Endometrial microvascular endothelial cells (primary cell): ENCODE data around the gene TRDN. TPM values are rescaled to one million over a fixed set of nuclear protein-coding genes. Genes with fewer than 3 reads are reported as not detected.

Experiments
- in situ Hi-C: cut with HindIII; loops from 2 replicates; pipeline ENCODE4 v1.10.0; 2017; ENCODE audit warnings: low sequenced_read_pairs, low pct_unique_long_range_greater_than_20kb; ENCODE audit errors: inconsistent ontology term
- total RNA-seq: library from RNA; depleted of rRNA; stranded (reverse); fragments of >200 nt; gene quantifications from one replicate; pipeline ENCODE4 v1.2.3, GENCODE V29; 2015; ENCODE audit errors: inconsistent ontology term

TRDN gene
- total RNA-seq, 1 donor from 2014 or later, result not detected

- in situ Hi-C loops, result no loop called here
Observed at GRCh38 chr6:123226398-123226797, 410.4 kb downstream of the TRDN start.

- in situ Hi-C loops, result no loop called here
Observed at GRCh38 chr6:123224077-123224476, 412.7 kb downstream of the TRDN start.

GRCh38 chr6:123223461-123223860 is 413.3 kb downstream of the TRDN start:
- in situ Hi-C loops, result no loop called here

GRCh38 chr6:123215211-123215610 is 421.5 kb downstream of the TRDN start:
- in situ Hi-C loops, result no loop called here

GRCh38 chr6:123214433-123214832 is 422.3 kb downstream of the TRDN start:
- in situ Hi-C loops, result no loop called here

- in situ Hi-C loops, result no loop called here
Observed at GRCh38 chr6:123213921-123214320, 422.8 kb downstream of the TRDN start.

- in situ Hi-C loops, result no loop called here
Observed at GRCh38 chr6:123211777-123212545, 424.8 kb downstream of the TRDN start.

GRCh38 chr6:123210645-123211044 is 426.1 kb downstream of the TRDN start:
- in situ Hi-C loops, result no loop called here

GRCh38 chr6:123207967-123208510 is 428.7 kb downstream of the TRDN start:
- in situ Hi-C loops, result no loop called here

- in situ Hi-C loops, result no loop called here
Observed at GRCh38 chr6:123203928-123204327, 432.8 kb downstream of the TRDN start.

GRCh38 chr6:123201869-123202372 is 434.8 kb downstream of the TRDN start:
- in situ Hi-C loops, result no loop called here

- in situ Hi-C loops, result no loop called here
Observed at GRCh38 chr6:123193298-123193697, 443.5 kb downstream of the TRDN start.

GRCh38 chr6:123189816-123190215 is 446.9 kb downstream of the TRDN start:
- in situ Hi-C loops, result no loop called here

- in situ Hi-C loops, result no loop called here
Observed at GRCh38 chr6:123182998-123183397, 453.8 kb downstream of the TRDN start.

GRCh38 chr6:123176706-123177105 is 460.0 kb downstream of the TRDN start:
- in situ Hi-C loops, result no loop called here

GRCh38 chr6:123171341-123172115 is 465.2 kb downstream of the TRDN start:
- in situ Hi-C loops, result no loop called here

- in situ Hi-C loops, result no loop called here
Observed at GRCh38 chr6:123169774-123170095, 467.0 kb downstream of the TRDN start.

GRCh38 chr6:123168892-123169773 is 467.6 kb downstream of the TRDN start:
- in situ Hi-C loops, result no loop called here

- in situ Hi-C loops, result no loop called here
Observed at GRCh38 chr6:123168466-123168865, 468.3 kb downstream of the TRDN start.
